GM21367 (cell line): Measurements from ENCODE around the gene ALDH1L1.

Source experiments
- ATAC-seq: cut with Tn5 transposase; IDR thresholded peaks from one replicate; pipeline ENCODE4 v1.9.1; 2021; ENCODE audit not compliant: unreplicated experiment

The ALDH1L1 gene

GRCh38 chr3:126056681-126057500, 123.5 kb downstream of the ALDH1L1 start:
- no peak for ATAC-seq

- ATAC-seq = no peak
Measured at GRCh38 chr3:126056088-126056487, 124.3 kb downstream of the ALDH1L1 start.

- no peak for ATAC-seq
Measured at GRCh38 chr3:126054870-126055269, 125.5 kb downstream of the ALDH1L1 start.

DNA sequence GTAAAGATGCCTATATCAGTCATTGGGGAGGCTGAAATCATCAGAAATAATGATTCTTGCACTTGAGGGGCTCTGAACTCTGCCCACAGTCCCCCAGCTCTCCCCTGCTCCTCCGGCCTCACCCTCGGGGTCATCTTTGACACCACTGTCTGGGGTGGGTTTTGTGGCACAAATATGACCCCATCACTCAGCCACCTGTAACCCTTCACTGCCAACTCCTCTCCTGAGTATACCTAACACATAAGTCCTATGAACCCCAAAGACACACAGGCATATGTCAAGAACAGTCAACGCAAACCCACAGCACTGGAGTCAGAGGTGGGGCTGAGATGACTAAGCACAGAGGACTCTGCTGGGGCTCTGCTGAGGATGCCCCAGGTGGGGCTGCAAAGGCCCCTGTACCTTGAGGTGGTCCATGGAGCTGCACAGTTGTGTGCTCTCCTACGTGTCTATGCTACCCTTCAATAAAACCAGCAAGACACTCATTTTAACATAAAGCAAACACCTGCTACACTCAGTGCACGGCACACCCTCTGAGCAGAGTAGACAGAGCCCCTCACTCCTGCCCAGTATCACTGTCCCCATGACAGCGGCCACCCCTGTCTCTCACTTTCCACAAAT, 126.3 kb downstream of the ALDH1L1 start:
- ATAC-seq = no peak
